ENCODE results near the gene SPAG17.

DNA sequence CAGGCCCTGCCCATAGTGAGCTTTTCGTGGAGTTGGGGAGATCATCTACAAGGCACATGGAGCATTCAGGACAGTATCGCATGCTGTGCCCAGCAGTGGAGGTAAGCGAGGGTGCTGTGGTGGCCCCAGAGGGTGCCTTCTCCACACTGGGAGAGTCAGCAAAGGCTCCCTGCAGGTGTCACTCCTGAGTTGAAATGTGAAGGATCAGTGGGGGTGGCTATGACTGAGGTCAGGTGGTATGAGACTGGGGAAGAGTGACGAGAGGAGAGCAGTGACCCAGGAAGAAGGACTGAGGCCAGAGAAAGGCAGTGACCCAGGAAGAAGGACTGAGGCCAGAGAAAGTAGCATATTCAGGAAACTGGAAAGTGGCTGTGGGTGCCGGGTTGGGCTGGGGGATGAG lies 53.0 kb downstream of the SPAG17 start:
- TF ChIP-seq ZNF565 (CRISPR knock-in tag; conservative IDR thresholded peaks at IDR 0.05; ENCODE audit: low read depth): no peak
- TF ChIP-seq ZNF70 (CRISPR knock-in tag; IDR thresholded peaks at IDR 0.05): no peak
- TF ChIP-seq PPARA (CRISPR knock-in tag; IDR thresholded peaks at IDR 0.05; ENCODE audit: borderline replicate concordance): no peak
- TF ChIP-seq ISL1 (CRISPR knock-in tag; IDR thresholded peaks at IDR 0.05): no peak
- TF ChIP-seq, protein P1, sequence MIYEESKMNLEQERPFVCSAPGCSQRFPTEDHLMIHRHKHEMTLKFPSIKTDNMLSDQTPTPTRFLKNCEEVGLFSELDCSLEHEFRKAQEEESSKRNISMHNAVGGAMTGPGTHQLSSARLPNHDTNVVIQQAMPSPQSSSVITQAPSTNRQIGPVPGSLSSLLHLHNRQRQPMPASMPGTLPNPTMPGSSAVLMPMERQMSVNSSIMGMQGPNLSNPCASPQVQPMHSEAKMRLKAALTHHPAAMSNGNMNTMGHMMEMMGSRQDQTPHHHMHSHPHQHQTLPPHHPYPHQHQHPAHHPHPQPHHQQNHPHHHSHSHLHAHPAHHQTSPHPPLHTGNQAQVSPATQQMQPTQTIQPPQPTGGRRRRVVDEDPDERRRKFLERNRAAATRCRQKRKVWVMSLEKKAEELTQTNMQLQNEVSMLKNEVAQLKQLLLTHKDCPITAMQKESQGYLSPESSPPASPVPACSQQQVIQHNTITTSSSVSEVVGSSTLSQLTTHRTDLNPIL (CRISPR knock-in tag; IDR thresholded peaks at IDR 0.05; ENCODE audit: low read depth): no peak
- TF ChIP-seq BACH2 (CRISPR knock-in tag; IDR thresholded peaks at IDR 0.05; ENCODE audit: borderline replicate concordance): no peak
- TF ChIP-seq, protein P2, sequence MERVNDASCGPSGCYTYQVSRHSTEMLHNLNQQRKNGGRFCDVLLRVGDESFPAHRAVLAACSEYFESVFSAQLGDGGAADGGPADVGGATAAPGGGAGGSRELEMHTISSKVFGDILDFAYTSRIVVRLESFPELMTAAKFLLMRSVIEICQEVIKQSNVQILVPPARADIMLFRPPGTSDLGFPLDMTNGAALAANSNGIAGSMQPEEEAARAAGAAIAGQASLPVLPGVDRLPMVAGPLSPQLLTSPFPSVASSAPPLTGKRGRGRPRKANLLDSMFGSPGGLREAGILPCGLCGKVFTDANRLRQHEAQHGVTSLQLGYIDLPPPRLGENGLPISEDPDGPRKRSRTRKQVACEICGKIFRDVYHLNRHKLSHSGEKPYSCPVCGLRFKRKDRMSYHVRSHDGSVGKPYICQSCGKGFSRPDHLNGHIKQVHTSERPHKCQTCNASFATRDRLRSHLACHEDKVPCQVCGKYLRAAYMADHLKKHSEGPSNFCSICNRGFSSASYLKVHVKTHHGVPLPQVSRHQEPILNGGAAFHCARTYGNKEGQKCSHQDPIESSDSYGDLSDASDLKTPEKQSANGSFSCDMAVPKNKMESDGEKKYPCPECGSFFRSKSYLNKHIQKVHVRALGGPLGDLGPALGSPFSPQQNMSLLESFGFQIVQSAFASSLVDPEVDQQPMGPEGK (CRISPR knock-in tag; IDR thresholded peaks at IDR 0.05; ENCODE audit: borderline replicate concordance): no peak
- TF ChIP-seq ZFP3 (CRISPR knock-in tag; IDR thresholded peaks at IDR 0.05): no peak
- TF ChIP-seq, protein P3, sequence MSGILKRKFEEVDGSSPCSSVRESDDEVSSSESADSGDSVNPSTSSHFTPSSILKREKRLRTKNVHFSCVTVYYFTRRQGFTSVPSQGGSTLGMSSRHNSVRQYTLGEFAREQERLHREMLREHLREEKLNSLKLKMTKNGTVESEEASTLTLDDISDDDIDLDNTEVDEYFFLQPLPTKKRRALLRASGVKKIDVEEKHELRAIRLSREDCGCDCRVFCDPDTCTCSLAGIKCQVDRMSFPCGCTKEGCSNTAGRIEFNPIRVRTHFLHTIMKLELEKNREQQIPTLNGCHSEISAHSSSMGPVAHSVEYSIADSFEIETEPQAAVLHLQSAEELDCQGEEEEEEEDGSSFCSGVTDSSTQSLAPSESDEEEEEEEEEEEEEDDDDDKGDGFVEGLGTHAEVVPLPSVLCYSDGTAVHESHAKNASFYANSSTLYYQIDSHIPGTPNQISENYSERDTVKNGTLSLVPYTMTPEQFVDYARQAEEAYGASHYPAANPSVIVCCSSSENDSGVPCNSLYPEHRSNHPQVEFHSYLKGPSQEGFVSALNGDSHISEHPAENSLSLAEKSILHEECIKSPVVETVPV (CRISPR knock-in tag; IDR thresholded peaks at IDR 0.05): no peak
- TF ChIP-seq RARB (CRISPR knock-in tag; IDR thresholded peaks at IDR 0.05): no peak
- no peak for TF ChIP-seq SNAI2 (CRISPR knock-in tag; IDR thresholded peaks at IDR 0.05)
- no peak for TF ChIP-seq OSR1 (CRISPR knock-in tag; IDR thresholded peaks at IDR 0.05)

Data from SK-N-SH treated with all-trans-retinoic acid at 6 μM for 48 hours (cell line).